GM19238 (cell line): ENCODE results near the gene BCAT1.

Source experiments
- DNase-seq: peaks from one replicate; pipeline ENCODE4 v3.0.0; 2011; ENCODE audit warnings: low spot score; ENCODE audit not compliant: insufficient read length

The BCAT1 gene

GRCh38 chr12:24948757-24949722, at the start of gene BCAT1:
TSS of gene BCAT1 (minus strand) at chr12:24949101. CDS start at chr12:24948932, 169 bp downstream.
- no peak for DNase-seq

- DNase-seq = peak; percentile 16
These were observed 49.2 kb upstream of the BCAT1 start for GRCh38 chr12:24997970-24998582.

GRCh38 chr12:24997496-24997895, 48.6 kb upstream of the BCAT1 start:
- DNase-seq = no peak

GRCh38 chr12:24996820-24997219, 47.9 kb upstream of the BCAT1 start:
- no peak for DNase-seq

GRCh38 chr12:24996102-24996797, 47.3 kb upstream of the BCAT1 start:
- no peak for DNase-seq

GRCh38 chr12:24993793-24994192, 44.9 kb upstream of the BCAT1 start:
- no peak for DNase-seq

GRCh38 chr12:24991209-24992049, 42.5 kb upstream of the BCAT1 start:
- DNase-seq = peak; percentile 19

GRCh38 chr12:24989216-24989615, 40.3 kb upstream of the BCAT1 start:
- no peak for DNase-seq

- no peak for DNase-seq
These were observed 33.3 kb upstream of the BCAT1 start for GRCh38 chr12:24982250-24982649.

- DNase-seq = no peak
These were observed 31.3 kb upstream of the BCAT1 start for GRCh38 chr12:24979976-24980730.

GRCh38 chr12:24979329-24979728, 30.4 kb upstream of the BCAT1 start:
- DNase-seq = no peak

- no peak for DNase-seq
These were observed 28.8 kb upstream of the BCAT1 start for GRCh38 chr12:24977711-24978110.

- DNase-seq = no peak
These were observed 28.2 kb upstream of the BCAT1 start for GRCh38 chr12:24977060-24977459.

- no peak for DNase-seq
These were observed 26.5 kb upstream of the BCAT1 start for GRCh38 chr12:24975425-24975824.

- DNase-seq = no peak
These were observed 25.3 kb upstream of the BCAT1 start for GRCh38 chr12:24974216-24974615.

- DNase-seq = no peak
These were observed 23.2 kb upstream of the BCAT1 start for GRCh38 chr12:24972078-24972477.

- no peak for DNase-seq
These were observed 21.3 kb upstream of the BCAT1 start for GRCh38 chr12:24970177-24970576.

GRCh38 chr12:24966951-24967564, 18.2 kb upstream of the BCAT1 start:
- no peak for DNase-seq

GRCh38 chr12:24964342-24964741, 15.4 kb upstream of the BCAT1 start:
- no peak for DNase-seq
